ENCODE data around the gene KAZN.

The KAZN gene

DNA sequence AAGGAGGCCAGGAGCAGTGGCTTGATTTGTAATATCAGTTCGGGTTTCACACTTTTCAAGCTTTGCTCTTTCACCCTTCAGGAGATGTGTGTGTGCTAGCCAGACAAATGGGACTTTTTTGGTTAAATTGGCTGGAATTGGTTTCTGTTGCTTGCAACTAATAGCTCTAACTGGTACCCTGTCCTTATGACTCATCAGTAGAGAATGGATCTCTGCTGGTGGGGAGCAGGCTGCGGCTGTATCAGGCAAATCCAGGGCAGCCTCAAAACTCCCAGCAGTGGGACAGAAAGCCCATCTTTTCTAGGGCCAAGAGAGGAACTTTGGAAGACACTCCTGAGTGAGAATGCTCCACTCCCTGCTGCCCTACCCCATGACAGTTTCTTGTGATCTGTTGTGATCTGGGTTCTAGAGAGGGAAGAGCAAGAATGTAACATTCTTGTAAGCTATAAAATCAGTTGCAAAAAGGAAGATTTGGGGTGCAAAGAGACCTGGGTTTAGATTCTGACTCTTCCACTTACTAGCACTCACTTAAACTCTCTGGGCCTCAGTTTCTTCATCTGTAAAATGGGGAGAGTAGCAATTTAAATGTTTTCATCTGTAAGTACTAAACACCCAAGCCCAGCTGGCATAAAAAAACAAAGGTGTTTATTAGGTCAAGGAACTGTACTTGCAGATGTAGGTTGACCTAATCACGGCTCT lies 298.0 kb downstream of the KAZN start:
- TF ChIP-seq CTCF (IDR thresholded peaks at IDR 0.05; ENCODE audit: insufficient read depth, missing control alignments) = no peak
- DNase-seq (ENCODE audit: insufficient read length, low spot score) = no peak
- no peak for FAIRE-seq

- DNase-seq (ENCODE audit: insufficient read length, low spot score) (no peak), FAIRE-seq (no peak)
- TF ChIP-seq CTCF (IDR thresholded peaks at IDR 0.05; ENCODE audit: insufficient read depth, missing control alignments) = no peak
These were observed 298.6 kb downstream of the KAZN start for GRCh38 chr1:14897080-14897449.

DNA sequence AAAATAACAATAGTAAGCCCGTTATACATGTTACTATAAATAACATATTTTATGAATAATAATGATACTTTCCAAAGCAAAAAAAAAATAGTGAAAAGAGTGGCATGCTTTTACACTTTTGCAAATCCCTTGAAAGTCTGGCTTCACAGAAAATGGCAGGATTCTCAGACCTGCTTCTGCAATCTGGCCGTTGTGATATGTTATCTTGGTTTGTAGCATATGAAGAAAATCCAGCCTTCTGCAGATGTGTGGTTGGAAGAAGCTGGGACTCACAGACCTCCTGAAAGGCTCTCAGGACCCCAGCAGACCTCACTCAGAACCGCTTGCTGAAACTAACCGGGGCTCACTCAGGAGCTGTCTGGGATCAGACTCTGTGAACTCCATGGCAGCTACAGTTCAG lies 299.1 kb downstream of the KAZN start:
- FAIRE-seq = no peak
- no peak for DNase-seq (ENCODE audit: insufficient read length, low spot score)
- no peak for TF ChIP-seq CTCF (IDR thresholded peaks at IDR 0.05; ENCODE audit: insufficient read depth, missing control alignments)

- FAIRE-seq (no peak), DNase-seq (ENCODE audit: insufficient read length, low spot score) (no peak)
- no peak for TF ChIP-seq CTCF (IDR thresholded peaks at IDR 0.05; ENCODE audit: insufficient read depth, missing control alignments)
These were observed 299.6 kb downstream of the KAZN start for GRCh38 chr1:14897997-14898645.

- TF ChIP-seq CTCF (IDR thresholded peaks at IDR 0.05; ENCODE audit: insufficient read depth, missing control alignments) = no peak
- DNase-seq (ENCODE audit: insufficient read length, low spot score) = no peak
- no peak for FAIRE-seq
These were observed 301.2 kb downstream of the KAZN start for GRCh38 chr1:14899686-14900085.

DNA sequence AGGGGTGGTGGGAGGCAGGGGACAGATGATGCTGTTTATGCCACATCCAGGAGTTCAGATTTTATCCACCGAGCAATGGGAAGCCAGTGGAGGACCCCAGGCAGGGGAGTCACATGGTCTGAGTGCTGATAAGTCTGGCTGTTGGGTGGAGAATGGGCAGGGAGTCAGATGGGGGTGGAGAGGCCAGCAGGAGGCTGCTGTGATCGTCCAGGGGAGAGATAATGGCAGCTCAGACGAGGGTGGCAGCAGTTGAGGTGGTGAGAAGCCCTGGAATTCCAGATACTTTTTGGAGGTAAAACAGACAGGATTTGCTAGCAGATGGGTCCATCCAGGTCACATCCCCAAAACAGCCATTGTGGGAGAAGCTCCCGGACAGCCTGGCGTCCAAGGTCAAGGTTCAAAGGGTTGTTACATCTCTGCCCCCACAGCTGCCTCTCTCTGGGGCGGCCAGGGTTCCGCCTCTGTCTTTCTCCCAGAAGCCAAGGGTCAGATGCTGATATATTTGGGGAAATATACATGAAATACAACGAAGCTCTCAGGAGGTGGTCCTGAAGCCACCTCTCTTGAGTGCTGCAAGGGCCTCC lies 303.0 kb downstream of the KAZN start:
- FAIRE-seq (no peak), DNase-seq (ENCODE audit: insufficient read length, low spot score) (no peak)
- TF ChIP-seq CTCF (IDR thresholded peaks at IDR 0.05; ENCODE audit: insufficient read depth, missing control alignments) = no peak

DNA sequence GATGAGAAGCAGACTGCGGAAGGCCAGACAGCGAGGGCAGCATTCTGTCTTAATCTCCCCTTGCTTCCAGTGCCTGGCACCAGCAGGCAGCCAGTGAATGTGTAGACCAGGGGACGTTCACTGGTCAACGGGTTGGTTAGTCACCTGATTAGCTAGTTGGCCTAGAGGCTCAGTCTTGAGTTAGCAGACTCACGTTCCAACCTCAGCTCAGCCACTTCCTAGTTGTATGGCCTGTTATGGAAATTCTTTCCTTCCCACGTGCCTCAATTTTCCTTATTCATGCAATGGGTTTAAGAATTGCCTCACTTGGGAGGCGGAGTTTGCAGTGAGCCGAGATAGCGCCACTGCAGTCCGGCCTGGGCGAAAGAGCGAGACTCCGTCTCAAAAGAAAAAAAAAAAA lies 305.4 kb downstream of the KAZN start:
- no peak for FAIRE-seq
- no peak for DNase-seq (ENCODE audit: insufficient read length, low spot score)
- TF ChIP-seq CTCF (IDR thresholded peaks at IDR 0.05; ENCODE audit: insufficient read depth, missing control alignments) = no peak
